DND-41 (cell line): ENCODE data around the gene MCM5.

Experiments used
- ATAC-seq: fragments of 200-7000 bp; cut with Tn5 transposase; 3 replicates; pipeline ENCODE4 v1.9.1; 2021; ENCODE audit warnings: low read depth; ENCODE audit not compliant: insufficient read depth
- DNase-seq: peaks from one replicate; pipeline ENCODE4 v3.0.0-alpha.2; 2020
- H2AFZ ChIP-seq: 2 replicates; pipeline ENCODE4 v1.6.0; 2012; ENCODE audit warnings: low read depth, low read length
- H3K27ac ChIP-seq: 2 replicates; pipeline ENCODE4 v1.5.1; 2012; ENCODE audit warnings: low read length, inconsistent platforms
- H3K27me3 ChIP-seq: fragments of 200-600 bp; sonication (generic); 2 replicates; pipeline ENCODE4 v1.6.0; 2012; ENCODE audit warnings: low read length, mild to moderate bottlenecking, inconsistent platforms; ENCODE audit not compliant: insufficient read depth, poor library complexity
- H3K36me3 ChIP-seq: 2 replicates; pipeline ENCODE4 v1.5.1; 2012; ENCODE audit warnings: low read length, inconsistent platforms; ENCODE audit not compliant: insufficient read depth
- H3K4me1 ChIP-seq: 2 replicates; pipeline ENCODE4 v1.5.1; 2012; ENCODE audit warnings: mild to moderate bottlenecking, low read length; ENCODE audit not compliant: insufficient read depth
- H3K4me2 ChIP-seq: 2 replicates; pipeline ENCODE4 v1.6.0; 2012; ENCODE audit warnings: mild to moderate bottlenecking, moderate library complexity, low read length, inconsistent platforms; ENCODE audit not compliant: insufficient read depth
- H3K4me3 ChIP-seq, 2 experiments: fragments of 200-600 bp in 1 of 2; shearing (Covaris generic) in 1 of 2; 2 replicates each; pipeline ENCODE4 v1.5.1; 2012 to 2016; ENCODE audit warnings: inconsistent platforms in 2 of 2, low read length in 2 of 2, mild to moderate bottlenecking in 2 of 2, low read depth in 1 of 2, moderate library complexity in 1 of 2
- H3K79me2 ChIP-seq: 2 replicates; pipeline ENCODE4 v1.6.0; 2012; ENCODE audit warnings: low read length, inconsistent platforms; ENCODE audit not compliant: insufficient read depth
- H3K9ac ChIP-seq: 2 replicates; pipeline ENCODE4 v1.6.0; 2012; ENCODE audit warnings: low read depth, mild to moderate bottlenecking, inconsistent platforms, low read length, moderate library complexity
- H3K9me3 ChIP-seq: 2 replicates; pipeline ENCODE4 v1.5.1; 2012; ENCODE audit warnings: low read length, moderate library complexity, mild to moderate bottlenecking, inconsistent platforms; ENCODE audit not compliant: insufficient read depth, severe bottlenecking
- H4K20me1 ChIP-seq: 2 replicates; pipeline ENCODE4 v1.6.0; 2012; ENCODE audit warnings: low read length; ENCODE audit not compliant: insufficient read depth
- CTCF ChIP-seq: IDR thresholded peaks from 2 replicates; pipeline ENCODE4 v1.5.1; 2012; ENCODE audit warnings: borderline replicate concordance, low read length, moderate library complexity, mild to moderate bottlenecking; ENCODE audit not compliant: poor library complexity, severe bottlenecking; ENCODE audit errors: extremely low read depth
- EZH2 ChIP-seq: IDR thresholded peaks from 3 replicates; pipeline ENCODE4 v1.6.1; 2012; ENCODE audit warnings: borderline replicate concordance, low read depth, mild to moderate bottlenecking, moderate library complexity, low read length, inconsistent platforms; ENCODE audit not compliant: severe bottlenecking

MCM5 gene

GRCh38 chr22:35386670-35387288 is 13.2 kb upstream of the MCM5 start:
- H3K4me2 ChIP-seq, result no peak overlapping the region
- H4K20me1 ChIP-seq, result no peaks in the 10 kb centered on the region
- no peaks in the 10 kb centered on the region for H3K36me3 ChIP-seq
- DNase-seq (no peak), ATAC-seq (no peak)
- H3K27ac ChIP-seq, result no peak overlapping the region
- H3K79me2 ChIP-seq, result no peaks in the 10 kb centered on the region
- no peak overlapping the region for H3K4me3 ChIP-seq
- H3K4me1 ChIP-seq, result no peaks in the 10 kb centered on the region
- peaks cover 4% of the 10 kb centered on the region for H3K27me3 ChIP-seq
- H3K9ac ChIP-seq, result no peak overlapping the region
- no peaks in the 10 kb centered on the region for H3K9me3 ChIP-seq
- TF ChIP-seq CTCF (no peak), EZH2 (no peak)
- H2AFZ ChIP-seq, result no peak overlapping the region

- no peaks in the 10 kb centered on the region for H3K9me3 ChIP-seq
- H3K36me3 ChIP-seq, result no peaks in the 10 kb centered on the region
- no peak for ATAC-seq
- H3K27ac ChIP-seq, result no peak overlapping the region
- H4K20me1 ChIP-seq, result no peaks in the 10 kb centered on the region
- H3K4me1 ChIP-seq, result no peaks in the 10 kb centered on the region
- H3K9ac ChIP-seq, result no peak overlapping the region
- H3K4me3 ChIP-seq, result no peak overlapping the region
- no peak for TF ChIP-seq EZH2
- TF ChIP-seq CTCF, result no peak
- DNase-seq, result no peak
- no peaks in the 10 kb centered on the region for H3K79me2 ChIP-seq
- no peak overlapping the region for H2AFZ ChIP-seq
- no peak overlapping the region for H3K4me2 ChIP-seq
- H3K27me3 ChIP-seq, result no peaks in the 10 kb centered on the region
Measured at GRCh38 chr22:35390933-35391332, 9.0 kb upstream of the MCM5 start.

DNA sequence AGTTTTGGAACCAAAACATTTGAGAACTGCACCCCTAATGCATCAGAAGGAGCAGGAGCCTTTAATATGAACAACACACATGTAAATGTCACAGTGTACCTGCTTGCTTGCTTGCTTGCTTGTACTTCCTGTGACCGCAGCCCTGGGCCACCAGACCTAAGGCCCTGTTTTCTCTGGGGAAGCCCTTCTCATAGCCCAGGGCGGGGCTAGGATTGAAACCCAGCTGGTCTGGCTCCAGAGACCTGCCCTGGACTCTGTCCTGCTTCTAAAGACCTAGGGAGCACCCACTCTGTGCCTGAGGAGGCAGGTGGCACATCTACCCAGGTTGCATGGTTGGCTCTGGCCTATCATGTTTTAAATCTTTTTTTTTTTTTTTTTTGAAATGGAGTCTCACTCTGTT is 7.6 kb upstream of the MCM5 start:
- DNase-seq, result no peak
- no peak overlapping the region for H2AFZ ChIP-seq
- no peaks in the 10 kb centered on the region for H3K4me1 ChIP-seq
- no peak for ATAC-seq
- no peaks in the 10 kb centered on the region for H3K79me2 ChIP-seq
- no peaks in the 10 kb centered on the region for H3K27me3 ChIP-seq
- no peak overlapping the region for H3K9ac ChIP-seq
- no peaks in the 10 kb centered on the region for H4K20me1 ChIP-seq
- H3K4me2 ChIP-seq, result no peak overlapping the region
- TF ChIP-seq EZH2 (no peak), CTCF (no peak)
- H3K9me3 ChIP-seq, result no peaks in the 10 kb centered on the region
- H3K27ac ChIP-seq, result no peak overlapping the region
- H3K4me3 ChIP-seq, result no peak overlapping the region
- H3K36me3 ChIP-seq, result no peaks in the 10 kb centered on the region
